IMR-90 (cell line): ENCODE measurements around the gene GCN1. TPM values are rescaled to one million over a fixed set of nuclear protein-coding genes. Genes with fewer than 3 reads are reported as not detected.

Experiments
- ATAC-seq: fragments of 200-7000 bp; cut with Tn5 transposase; 2 replicates; pipeline ENCODE4 v1.9.1; 2020; ENCODE audit warnings: low read depth, mild to moderate bottlenecking, moderate library complexity
- BruUV-seq: library from RNA; stranded (reverse); fragments of 400-500 nt; replicated peaks from 2 replicates; lab custom pipeline; 2021; lab: Mats Ljungman, UMichigan
- CTCF ChIA-PET: fragments of 300-600 bp; formaldehyde crosslinking; extraction: SDS; loops from one replicate; lab custom pipeline; 2021; ENCODE audit warnings: antibody characterized with exemption; lab: Yijun Ruan, JAX
- POLR2A ChIA-PET: fragments of 300-600 bp; sonication (Branson Sonifier 250); formaldehyde crosslinking; loops from one replicate; lab custom pipeline; 2022; ENCODE audit warnings: antibody characterized with exemption; ENCODE audit not compliant: unreplicated experiment; lab: Charles Lee
- DNase-seq: peaks from one replicate; pipeline ENCODE4 v3.0.0; 2013
- H2AFZ ChIP-seq: replicated peaks from 2 replicates; pipeline ENCODE3; 2013; ENCODE audit warnings: low read length, mild to moderate bottlenecking; ENCODE audit not compliant: poor library complexity
- H2AK5ac ChIP-seq: 2 replicates; pipeline ENCODE4 v1.6.1; 2013; ENCODE audit warnings: low read depth, low read length, inconsistent platforms
- H2AK9ac ChIP-seq: replicated peaks from 2 replicates; pipeline ENCODE3; 2013; ENCODE audit warnings: mild to moderate bottlenecking, low read depth, low read length, moderate library complexity; ENCODE audit not compliant: poor library complexity
- H2BK120ac ChIP-seq: 2 replicates; pipeline ENCODE4 v1.6.1; 2013; ENCODE audit warnings: low read depth, low read length, inconsistent platforms
- H2BK15ac ChIP-seq: 3 replicates; pipeline ENCODE4 v1.6.1; 2013; ENCODE audit warnings: low read depth, low read length, inconsistent platforms
- H2BK20ac ChIP-seq: 2 replicates; pipeline ENCODE4 v1.6.1; 2013; ENCODE audit warnings: low read depth, mild to moderate bottlenecking, inconsistent platforms, low read length, moderate library complexity
- H2BK5ac ChIP-seq: 2 replicates; pipeline ENCODE4 v1.6.1; 2013; ENCODE audit warnings: mild to moderate bottlenecking, low read depth, low read length, inconsistent platforms; ENCODE audit not compliant: poor library complexity, severe bottlenecking
- H3K14ac ChIP-seq: replicated peaks from 2 replicates; pipeline ENCODE4 v1.6.1; 2013; ENCODE audit warnings: low read depth, low read length, inconsistent platforms
- H3K18ac ChIP-seq: 2 replicates; pipeline ENCODE4 v1.6.1; 2013; ENCODE audit warnings: low read depth, low read length, control low read depth
- H3K23ac ChIP-seq: 2 replicates; pipeline ENCODE4 v1.6.1; 2013; ENCODE audit warnings: low read depth, low read length, inconsistent platforms
- H3K27ac ChIP-seq: 2 replicates; pipeline ENCODE4 v1.5.1; 2013; ENCODE audit warnings: mild to moderate bottlenecking, control low read depth, low read length; ENCODE audit not compliant: insufficient read depth
- H3K27me3 ChIP-seq: 2 replicates; pipeline ENCODE4 v1.6.1; 2013; ENCODE audit warnings: low read length; ENCODE audit not compliant: control insufficient read depth, insufficient read depth
- H3K36me3 ChIP-seq: 2 replicates; pipeline ENCODE4 v1.6.1; 2013; ENCODE audit warnings: low read length, mixed read lengths; ENCODE audit not compliant: control insufficient read depth, insufficient read depth
- H3K4ac ChIP-seq: 2 replicates; pipeline ENCODE4 v1.6.1; 2013; ENCODE audit warnings: low read depth, low read length, inconsistent platforms
- H3K4me1 ChIP-seq: 2 replicates; pipeline ENCODE4 v1.6.1; 2013; ENCODE audit warnings: low read length, mixed read lengths; ENCODE audit not compliant: control insufficient read depth, insufficient read depth
- H3K4me2 ChIP-seq: 2 replicates; pipeline ENCODE4 v1.6.1; 2013; ENCODE audit warnings: low read depth, mild to moderate bottlenecking, control low read depth, low read length, moderate library complexity
- H3K4me3 ChIP-seq: 2 replicates; pipeline ENCODE4 v1.5.1; 2013; ENCODE audit warnings: low read depth, mild to moderate bottlenecking, control low read depth, low read length, moderate library complexity; ENCODE audit not compliant: insufficient read depth
- H3K56ac ChIP-seq: 2 replicates; pipeline ENCODE4 v1.6.1; 2013; ENCODE audit warnings: low read length, inconsistent platforms; ENCODE audit not compliant: insufficient read depth; ENCODE audit errors: extremely low read depth
- H3K79me1 ChIP-seq, 2 experiments: 2 replicates each; pipeline ENCODE4 v1.6.1; 2013; ENCODE audit warnings: low read length in 2 of 2, inconsistent platforms in 1 of 2, low read depth in 1 of 2
- H3K9ac ChIP-seq: 2 replicates; pipeline ENCODE4 v1.6.1; 2013; ENCODE audit warnings: low read depth, low read length, control low read depth
- H3K9me1 ChIP-seq: 2 replicates; pipeline ENCODE4 v1.6.1; 2013; ENCODE audit warnings: low read length, inconsistent platforms; ENCODE audit not compliant: insufficient read depth
- H3K9me3 ChIP-seq: 2 replicates; pipeline ENCODE4 v1.6.1; 2013; ENCODE audit warnings: low read length; ENCODE audit not compliant: control insufficient read depth, insufficient read depth
- H4K20me1 ChIP-seq: 2 replicates; pipeline ENCODE4 v1.6.1; 2013; ENCODE audit warnings: low read length, inconsistent platforms; ENCODE audit not compliant: insufficient read depth
- H4K5ac ChIP-seq: 2 replicates; pipeline ENCODE4 v1.6.1; 2013; ENCODE audit warnings: mild to moderate bottlenecking, low read depth, low read length, control low read depth
- H4K8ac ChIP-seq, 2 experiments: 2 replicates each; pipeline ENCODE4 v1.6.1; 2013; ENCODE audit warnings: low read depth in 2 of 2, low read length in 2 of 2, control low read depth in 1 of 2, inconsistent platforms in 1 of 2
- H4K91ac ChIP-seq: 2 replicates; pipeline ENCODE4 v1.6.1; 2013; ENCODE audit warnings: low read depth, low read length, inconsistent platforms; ENCODE audit not compliant: insufficient read depth
- BHLHE40 ChIP-seq: fragments of 150-350 bp; IDR thresholded peaks from 2 replicates; pipeline ENCODE4 v1.6.1; 2016; ENCODE audit warnings: mild to moderate bottlenecking, low read depth, low read length
- CHD1 ChIP-seq: IDR thresholded peaks from 2 replicates; pipeline ENCODE4 v1.6.1; 2012; ENCODE audit warnings: low read depth, low read length, improper control_type of control experiment
- ELK1 ChIP-seq: fragments of 150-350 bp; IDR thresholded peaks from 2 replicates; pipeline ENCODE4 v1.6.1; 2016; ENCODE audit warnings: low read depth, mild to moderate bottlenecking, low read length, moderate library complexity, borderline replicate concordance
- FOS ChIP-seq: fragments of 150-350 bp; IDR thresholded peaks from 2 replicates; pipeline ENCODE4 v1.6.1; 2016; ENCODE audit warnings: low read depth, low read length
- MXI1 ChIP-seq: IDR thresholded peaks from 2 replicates; pipeline ENCODE4 v1.6.1; 2012; ENCODE audit warnings: low read depth, mild to moderate bottlenecking, low read length, moderate library complexity, borderline replicate concordance
- RAD21 ChIP-seq: IDR thresholded peaks from 2 replicates; pipeline ENCODE4 v1.6.1; 2012; ENCODE audit warnings: low read length, improper control_type of control experiment
- SMC3 ChIP-seq: fragments of 150-350 bp; IDR thresholded peaks from 2 replicates; pipeline ENCODE4 v1.6.1; 2016; ENCODE audit warnings: low read depth, mild to moderate bottlenecking, antibody characterized with exemption, low read length, moderate library complexity
- whole genome bisulfite sequencing, 2 experiments: methylation state at CpG; one replicate each; pipeline versions ENCODE4 v1.1.5 to v1.1.7; 2013; ENCODE audit warnings: missing lambda C conversion rate in 2 of 2; ENCODE audit not compliant: insufficient read length in 1 of 2; ENCODE audit errors: extremely low coverage in 2 of 2; 5-methylcytosine and 5-hydroxymethylcytosine counted together
- dilution Hi-C: fragments of 300-500 bp; cut with HindIII; formaldehyde crosslinking; loops from one replicate; pipeline ENCODE4 v1.14.3; 2018; ENCODE audit warnings: low sequenced_read_pairs; ENCODE audit not compliant: unreplicated experiment
- in situ Hi-C: fragments of 300-500 bp; cut with MboI; formaldehyde crosslinking; loops from 3 replicates; pipeline ENCODE4 v1.14.3; 2019; ENCODE audit warnings: low sequenced_read_pairs, inconsistent platforms, mixed read lengths
- intact Hi-C: fragments of 100-400 bp; cut with micrococcal nuclease; formaldehyde crosslinking; loops from 2 replicates; pipeline ENCODE4 v1.10.0; 2022
- polyA plus RNA-seq, 3 experiments: library from polyadenylated mRNA; depleted of rRNA; stranded (reverse); fragments of >200 nt; gene quantifications; 2 replicates each; pipeline ENCODE4 v1.2.3, GENCODE V29; 2012; ENCODE audit warnings: low replicate concordance in 1 of 3
- total RNA-seq: library from RNA; depleted of rRNA; stranded (reverse); fragments of >200 nt; gene quantifications from 2 replicates; pipeline ENCODE4 v1.2.3, GENCODE V29; 2012
- TF ChIP-seq, protein P1 (sequence below): fragments of 150-350 bp; IDR thresholded peaks from 2 replicates; pipeline ENCODE4 v1.6.1; 2017; ENCODE audit warnings: mild to moderate bottlenecking, antibody characterized with exemption, low read length, low read depth
- TF ChIP-seq, protein P2 (sequence below): conservative IDR thresholded peaks from 2 replicates; pipeline ENCODE4 v1.5.1; 2012; ENCODE audit warnings: mild to moderate bottlenecking, low read depth, low read length, improper control_type of control experiment

GCN1 gene
- total and polyA plus RNA-seq, 2 of the 4 experiments (the other 2 are of a cell fraction), result 57.8 to 77.6 TPM

GRCh38 chr12:120089796-120090195 is 104.7 kb downstream of the GCN1 start:
- no peak overlapping the region for H3K4me3 ChIP-seq
- no peak overlapping the region for H3K18ac ChIP-seq
- peaks cover 20% of the 10 kb centered on the region; the same call in 1 of the 2 replicates for H4K20me1 ChIP-seq
- H4K5ac ChIP-seq, result no peak overlapping the region
- no TSS peak for BruUV-seq
- H3K9ac ChIP-seq, result no peak overlapping the region
- no peak overlapping the region for H3K4me2 ChIP-seq
- no peak overlapping the region for H3K27ac ChIP-seq
- H3K14ac ChIP-seq, result no peak overlapping the region
- H3K36me3 ChIP-seq, result peaks cover 15% of the 10 kb centered on the region; the same call in 1 of the 2 replicates
- H2AFZ ChIP-seq, result no peak overlapping the region
- in situ Hi-C loops (no loop called here), dilution Hi-C loops (no loop called here), intact Hi-C loops (no loop called here)
- 90% methylated on average over 2 of the region's 2 CpGs; no CpG with 5 or more reads in 1 of the 2 experiments for WGBS, 2 experiments
- no peak overlapping the region for H2AK5ac ChIP-seq
- ChIA-PET POLR2A (no interaction called here), CTCF (no interaction called here)
- 0 out of 2 replicates have a peak, but pooled peaks cover 8% of the 10 kb centered on the region for H3K9me1 ChIP-seq
- no peak overlapping the region for H4K91ac ChIP-seq
- no peak overlapping the region for H3K4ac ChIP-seq
- no peak overlapping the region for H2BK15ac ChIP-seq
- no peaks in the 10 kb centered on the region; the same call in 1 of the 2 replicates for H3K4me1 ChIP-seq
- TF ChIP-seq BHLHE40 (no peak), CHD1 (no peak), ELK1 (no peak), MXI1 (no peak), RAD21 (no peak), SMC3 (no peak), FOS (no peak)
- TF ChIP-seq, protein P1, sequence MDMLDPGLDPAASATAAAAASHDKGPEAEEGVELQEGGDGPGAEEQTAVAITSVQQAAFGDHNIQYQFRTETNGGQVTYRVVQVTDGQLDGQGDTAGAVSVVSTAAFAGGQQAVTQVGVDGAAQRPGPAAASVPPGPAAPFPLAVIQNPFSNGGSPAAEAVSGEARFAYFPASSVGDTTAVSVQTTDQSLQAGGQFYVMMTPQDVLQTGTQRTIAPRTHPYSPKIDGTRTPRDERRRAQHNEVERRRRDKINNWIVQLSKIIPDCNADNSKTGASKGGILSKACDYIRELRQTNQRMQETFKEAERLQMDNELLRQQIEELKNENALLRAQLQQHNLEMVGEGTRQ, result no peak
- TF ChIP-seq, protein P2, sequence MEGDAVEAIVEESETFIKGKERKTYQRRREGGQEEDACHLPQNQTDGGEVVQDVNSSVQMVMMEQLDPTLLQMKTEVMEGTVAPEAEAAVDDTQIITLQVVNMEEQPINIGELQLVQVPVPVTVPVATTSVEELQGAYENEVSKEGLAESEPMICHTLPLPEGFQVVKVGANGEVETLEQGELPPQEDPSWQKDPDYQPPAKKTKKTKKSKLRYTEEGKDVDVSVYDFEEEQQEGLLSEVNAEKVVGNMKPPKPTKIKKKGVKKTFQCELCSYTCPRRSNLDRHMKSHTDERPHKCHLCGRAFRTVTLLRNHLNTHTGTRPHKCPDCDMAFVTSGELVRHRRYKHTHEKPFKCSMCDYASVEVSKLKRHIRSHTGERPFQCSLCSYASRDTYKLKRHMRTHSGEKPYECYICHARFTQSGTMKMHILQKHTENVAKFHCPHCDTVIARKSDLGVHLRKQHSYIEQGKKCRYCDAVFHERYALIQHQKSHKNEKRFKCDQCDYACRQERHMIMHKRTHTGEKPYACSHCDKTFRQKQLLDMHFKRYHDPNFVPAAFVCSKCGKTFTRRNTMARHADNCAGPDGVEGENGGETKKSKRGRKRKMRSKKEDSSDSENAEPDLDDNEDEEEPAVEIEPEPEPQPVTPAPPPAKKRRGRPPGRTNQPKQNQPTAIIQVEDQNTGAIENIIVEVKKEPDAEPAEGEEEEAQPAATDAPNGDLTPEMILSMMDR, result no peak
- ATAC-seq, result no peak
- H3K27me3 ChIP-seq, result no peaks in the 10 kb centered on the region
- no peak overlapping the region for H4K8ac ChIP-seq
- no peak overlapping the region for H2BK20ac ChIP-seq
- H2BK120ac ChIP-seq, result no peak overlapping the region
- no peak overlapping the region for H2AK9ac ChIP-seq
- H3K23ac ChIP-seq, result no peak overlapping the region
- H2BK5ac ChIP-seq, result no peak overlapping the region
- no peak for DNase-seq
- H3K9me3 ChIP-seq, result no peaks in the 10 kb centered on the region
- no peak overlapping the region for H3K56ac ChIP-seq
- peaks cover 0 to 6% of the 10 kb centered on the region in 2 experiments; a peak in 1 of 4 replicates for H3K79me1 ChIP-seq
